Sigmoid colon (tissue), 4 donors: ENCODE data around the gene ARHGEF9.

Experiments
- EP300 ChIP-seq, 4 donors: sonication (generic); formaldehyde crosslinking; IDR thresholded peaks; one replicate each; pipeline ENCODE4 v1.6.1; 2017; ENCODE audit warnings: antibody characterized with exemption in 4 of 4
- POLR2A ChIP-seq, 2 donors: fragments of 450-650 bp; IDR thresholded peaks; one replicate each; pipeline ENCODE4 v1.6.1; 2016; ENCODE audit warnings: antibody characterized with exemption in 2 of 2, mild to moderate bottlenecking in 2 of 2, moderate library complexity in 2 of 2
- TF ChIP-seq, protein P1 (sequence below), 4 experiments: fragments of 450-650 bp in 3 of 4; fragments of 200-600 bp in 1 of 4; IDR thresholded peaks; one replicate each; pipeline ENCODE4 v1.5.1; 2016 to 2019; ENCODE audit warnings: antibody characterized with exemption in 4 of 4, mild to moderate bottlenecking in 3 of 4, moderate library complexity in 2 of 4

DNA sequence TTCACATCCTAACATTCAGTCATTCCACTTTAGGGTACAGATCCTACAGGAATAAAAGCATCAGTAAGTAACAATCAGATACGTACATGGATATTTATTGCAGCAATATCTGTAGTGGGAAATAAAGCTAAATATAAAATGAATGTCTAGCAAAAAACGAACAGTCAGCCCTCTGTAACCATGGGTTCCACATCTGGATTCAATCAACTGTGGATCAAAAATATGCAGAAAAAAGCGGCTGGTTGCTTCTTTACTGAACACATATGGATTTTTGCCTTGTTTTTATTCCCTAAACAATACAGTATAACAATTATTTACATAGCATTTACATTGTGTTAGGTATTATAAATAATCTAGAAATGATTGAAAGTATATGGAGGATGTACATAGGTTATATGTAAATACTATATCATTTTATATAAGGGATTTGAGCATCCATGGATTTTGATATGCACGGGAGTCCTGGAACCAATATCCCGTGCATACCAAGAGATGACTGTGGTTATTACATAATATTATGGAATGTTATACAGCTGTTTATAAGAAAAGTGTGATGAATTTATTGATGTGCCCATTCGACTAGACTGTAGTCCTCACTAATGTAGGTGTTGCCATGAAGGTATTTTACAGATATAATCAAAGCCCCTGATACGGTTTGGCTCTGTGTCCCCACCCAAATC, 132.8 kb downstream of the ARHGEF9 start:
- no peak for TF ChIP-seq POLR2A (IDR thresholded peaks at IDR 0.05)
- TF ChIP-seq, protein P1, sequence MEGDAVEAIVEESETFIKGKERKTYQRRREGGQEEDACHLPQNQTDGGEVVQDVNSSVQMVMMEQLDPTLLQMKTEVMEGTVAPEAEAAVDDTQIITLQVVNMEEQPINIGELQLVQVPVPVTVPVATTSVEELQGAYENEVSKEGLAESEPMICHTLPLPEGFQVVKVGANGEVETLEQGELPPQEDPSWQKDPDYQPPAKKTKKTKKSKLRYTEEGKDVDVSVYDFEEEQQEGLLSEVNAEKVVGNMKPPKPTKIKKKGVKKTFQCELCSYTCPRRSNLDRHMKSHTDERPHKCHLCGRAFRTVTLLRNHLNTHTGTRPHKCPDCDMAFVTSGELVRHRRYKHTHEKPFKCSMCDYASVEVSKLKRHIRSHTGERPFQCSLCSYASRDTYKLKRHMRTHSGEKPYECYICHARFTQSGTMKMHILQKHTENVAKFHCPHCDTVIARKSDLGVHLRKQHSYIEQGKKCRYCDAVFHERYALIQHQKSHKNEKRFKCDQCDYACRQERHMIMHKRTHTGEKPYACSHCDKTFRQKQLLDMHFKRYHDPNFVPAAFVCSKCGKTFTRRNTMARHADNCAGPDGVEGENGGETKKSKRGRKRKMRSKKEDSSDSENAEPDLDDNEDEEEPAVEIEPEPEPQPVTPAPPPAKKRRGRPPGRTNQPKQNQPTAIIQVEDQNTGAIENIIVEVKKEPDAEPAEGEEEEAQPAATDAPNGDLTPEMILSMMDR (IDR thresholded peaks at IDR 0.05) = no peak
- no peak for TF ChIP-seq EP300 (IDR thresholded peaks at IDR 0.05)
